GM19193 (cell line): ENCODE results near the gene TK1.
A peak's percentile ranks its signal among the peaks of the same experiment; 100 is the strongest.

Source experiments
- POLR2A ChIP-seq: IDR thresholded peaks from 4 replicates; pipeline ENCODE4 v1.6.1; 2011; ENCODE audit not compliant: insufficient read depth, insufficient read length; ENCODE audit errors: extremely low read depth

Gene TK1

GRCh38 chr17:78130437-78131101, 56.3 kb downstream of the TK1 start, which contains the start of gene TMC8:
Gene TMC8 (plus strand): TSS chr17:78130771. CDS start chr17:78131589, 818 bp downstream.
- peak; percentile 79 for TF ChIP-seq POLR2A

GRCh38 chr17:78130090-78130436, 56.8 kb downstream of the TK1 start:
- TF ChIP-seq POLR2A, result no peak

GRCh38 chr17:78129351-78130089, 57.3 kb downstream of the TK1 start:
- peak; percentile 19 for TF ChIP-seq POLR2A

DNA sequence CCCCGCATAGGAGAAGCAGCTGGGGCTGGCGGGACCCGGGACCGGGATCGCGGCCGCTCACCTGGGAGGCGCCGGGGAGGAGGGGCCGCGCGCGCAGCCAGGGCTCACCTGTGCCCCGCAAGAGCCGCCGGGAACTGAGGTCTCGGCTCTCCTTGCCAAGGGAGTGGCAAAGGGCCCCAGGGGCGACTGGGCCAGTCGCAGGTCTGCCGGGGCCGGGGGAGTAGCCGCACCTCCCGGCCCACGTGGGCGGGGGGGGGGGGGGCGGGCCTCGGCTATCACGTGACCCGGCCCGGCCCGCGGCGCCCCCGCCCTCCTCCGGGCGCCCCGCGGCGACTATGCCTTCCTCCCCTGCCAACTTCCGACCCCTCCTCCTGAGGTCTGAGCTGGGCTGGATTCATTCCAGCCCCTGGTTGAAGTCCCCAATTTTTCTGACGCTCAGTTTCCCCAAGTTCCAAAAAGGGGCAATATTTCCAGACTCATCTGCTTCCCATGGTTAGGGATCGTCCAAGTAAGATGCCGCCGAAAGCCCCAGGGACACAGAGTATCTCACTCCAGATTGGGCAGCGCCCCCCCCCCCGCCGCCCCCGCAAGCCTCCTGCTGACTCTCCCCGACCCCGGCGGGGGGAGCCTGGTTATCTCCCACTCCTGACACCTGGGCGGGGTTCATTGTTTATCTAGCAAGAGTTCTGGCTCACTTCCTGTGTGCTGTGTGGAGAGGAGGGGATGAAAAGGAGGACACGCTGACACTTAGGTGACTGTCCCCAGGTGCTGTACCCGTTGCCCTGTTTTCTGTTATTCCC, 58.1 kb downstream of the TK1 start, which contains the start of gene TMC6:
TMC6 (minus strand) TSS at position 205 of the 800 bp plus-strand sequence. CDS start 1,923 bp downstream, outside the sequence.
- peak; percentile 65 for TF ChIP-seq POLR2A

- no peak for TF ChIP-seq POLR2A
Observed at GRCh38 chr17:78127888-78128550, 58.8 kb downstream of the TK1 start.

DNA sequence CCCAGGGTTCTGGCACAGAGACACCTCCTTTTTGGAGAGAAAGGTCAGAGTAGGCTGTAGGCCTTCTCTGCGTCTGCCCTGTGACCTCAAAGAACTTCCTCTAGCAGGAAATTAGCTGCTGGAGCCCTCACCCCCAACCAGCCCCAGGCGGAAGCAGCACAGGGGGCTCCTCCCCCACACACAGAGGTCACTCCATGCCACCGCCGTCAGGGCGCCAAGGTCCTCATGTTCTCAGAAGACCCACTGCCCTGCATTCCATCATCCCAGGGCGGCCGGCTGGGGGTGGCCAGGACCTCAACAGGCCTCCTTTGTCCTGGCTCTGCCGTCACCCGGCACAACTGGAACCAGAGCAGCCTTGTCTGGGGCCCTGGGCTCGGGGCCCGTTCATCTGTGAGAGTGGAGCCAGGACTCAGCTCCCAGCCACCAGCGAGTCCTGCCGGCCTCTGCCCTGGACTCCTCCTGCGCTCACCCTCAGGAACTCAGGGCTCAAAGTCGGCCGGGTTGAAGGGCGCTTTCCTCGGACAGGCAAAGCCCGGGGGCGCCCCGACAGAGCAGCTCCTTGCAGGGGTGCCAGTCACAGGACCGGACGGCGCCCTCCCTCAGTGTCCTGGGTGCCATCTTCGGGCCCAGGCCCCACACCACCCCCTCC, 59.5 kb downstream of the TK1 start:
- TF ChIP-seq POLR2A, result peak; percentile 59

- TF ChIP-seq POLR2A, result no peak
Observed at GRCh38 chr17:78126895-78127238, 60.0 kb downstream of the TK1 start.

GRCh38 chr17:78125976-78126894, 60.6 kb downstream of the TK1 start:
- peak; percentile 30 for TF ChIP-seq POLR2A

DNA sequence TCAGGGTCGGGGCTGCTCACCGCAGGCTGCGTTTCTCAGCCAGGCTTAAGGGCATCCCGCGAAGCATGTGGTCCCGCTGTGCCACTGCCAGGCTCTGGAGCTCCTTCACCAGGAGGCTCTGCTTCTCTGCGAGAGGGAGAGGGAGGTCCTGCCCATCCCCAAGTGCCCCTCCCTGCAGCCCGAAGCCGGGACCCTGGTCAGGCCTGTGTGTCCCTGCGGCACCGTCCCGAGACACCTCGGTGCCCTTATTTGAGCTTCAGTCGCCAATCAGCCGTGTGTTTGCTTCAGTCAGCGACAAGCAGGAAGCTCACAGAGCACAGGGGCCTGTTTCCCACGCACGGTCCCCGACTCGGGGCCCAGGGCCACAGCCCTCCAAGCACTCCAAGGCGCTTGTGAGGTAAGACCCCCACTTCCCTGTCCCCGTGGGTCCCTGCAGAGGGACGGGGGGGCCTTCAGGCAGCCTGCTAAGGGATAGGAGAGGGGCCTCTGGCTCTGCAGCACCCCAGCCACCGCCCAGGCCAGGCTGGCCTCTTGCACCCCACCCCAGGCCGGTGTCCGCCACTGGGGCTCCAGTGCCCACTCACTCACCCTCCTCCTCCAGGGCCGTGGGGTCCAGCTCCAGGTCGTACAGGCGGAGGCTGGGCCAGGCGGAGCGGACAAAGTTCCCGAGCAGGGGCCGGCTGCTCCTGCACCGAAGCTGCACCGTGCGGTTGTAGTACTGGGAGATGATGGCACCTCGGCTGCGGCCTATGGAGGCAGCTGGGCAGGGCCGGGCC, 61.5 kb downstream of the TK1 start:
- TF ChIP-seq POLR2A, result no peak

DNA sequence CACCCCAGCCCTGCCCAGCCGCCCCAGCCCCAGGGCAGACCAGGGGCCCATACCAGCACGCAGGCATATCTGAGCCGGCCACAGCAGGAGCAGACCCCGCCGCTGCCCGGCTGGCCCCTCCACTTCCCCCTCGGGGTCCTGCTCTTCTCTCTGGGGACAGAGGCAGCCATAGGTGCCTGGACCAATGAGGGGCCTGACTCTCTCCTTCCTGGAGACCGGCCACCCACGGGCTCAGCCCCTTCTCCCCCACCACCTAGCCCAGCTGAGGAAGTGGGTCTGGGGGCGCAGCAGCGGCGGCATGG, 62.1 kb downstream of the TK1 start:
- TF ChIP-seq POLR2A, result peak; percentile 32
